ENCODE data around the gene SETBP1. TPM values are rescaled to one million over a fixed set of nuclear protein-coding genes. Genes with fewer than 3 reads are reported as not detected.

SETBP1 gene
- total and polyA plus RNA-seq, 2 of the 8 experiments (the other 6 are each of a cell fraction or from before 2014, with no cell fraction given): 2.0 to 6.5 TPM

- Histone ChIP-seq H3K9ac (replicated peaks in 1 of 4; ENCODE audit: extremely low read depth in 1 of 4, low read depth in 3 of 4, low read length in 3 of 4) (no peak overlapping the region), H3K4me3 (ENCODE audit: extremely low read depth in 1 of 4, insufficient read depth in 2 of 4, low read depth in 3 of 4, low read length in 4 of 4) (no peak overlapping the region), H3K18ac (ENCODE audit: extremely low read depth, low read length) (no peak overlapping the region), H3K27me3 (replicated peaks in 1 of 4; ENCODE audit: control insufficient read depth in 3 of 4, extremely low read depth in 1 of 4, insufficient read depth in 3 of 4, low read length in 3 of 4) (no peaks in the 10 kb centered on the region; a peak in 2 of 7 replicates), H3K56ac (replicated peaks; ENCODE audit: insufficient read length, low read depth, low read length) (no peak overlapping the region), H2AK5ac (ENCODE audit: low read depth, low read length) (no peak overlapping the region), H3K36me3 (ENCODE audit: control insufficient read depth in 2 of 4, insufficient read depth in 4 of 4, low read length in 3 of 4) (no peaks in the 10 kb centered on the region), H4K91ac (replicated peaks; ENCODE audit: insufficient read length, low read length) (no peak overlapping the region), H3K4ac (replicated peaks; ENCODE audit: insufficient read length, low read depth, low read length) (no peak overlapping the region), H3K4me1 (replicated peaks in 1 of 4; ENCODE audit: control insufficient read depth in 3 of 4, insufficient read depth in 4 of 4, low read length in 3 of 4) (peaks cover 8 to 20% (median 13%) of the 10 kb centered on the region in 4 experiments), H2BK12ac (ENCODE audit: low read depth, low read length) (no peak overlapping the region), H3K27ac (ENCODE audit: low read depth, low read length) (no peak overlapping the region), H4K20me1 (replicated peaks in 1 of 2; ENCODE audit: control insufficient read depth in 1 of 2, insufficient read depth in 2 of 2, low read length in 2 of 2) (no peaks in the 10 kb centered on the region), H3K23me2 (ENCODE audit: low read depth, low read length) (peaks cover 3% of the 10 kb centered on the region; the same call in 1 of the 2 replicates), H2BK15ac (ENCODE audit: low read length) (no peak overlapping the region), H4K8ac (ENCODE audit: extremely low read depth, insufficient read depth, low read length) (no peak overlapping the region), H2AFZ (ENCODE audit: low read length) (no peak overlapping the region), H3K4me2 (ENCODE audit: insufficient read depth in 1 of 2, low read depth in 2 of 2, low read length in 2 of 2) (no peak overlapping the region), H3K14ac (ENCODE audit: insufficient read length) (no peak overlapping the region), H2BK5ac (ENCODE audit: low read depth, low read length) (no peak overlapping the region), H3K79me1 (ENCODE audit: low read depth, low read length) (no peaks in the 10 kb centered on the region), H2BK120ac (replicated peaks; ENCODE audit: low read depth, low read length) (no peak overlapping the region), H2BK20ac (ENCODE audit: low read length) (no peak overlapping the region), H3K9me3 (ENCODE audit: insufficient read depth in 2 of 2, low read depth in 1 of 2, low read length in 1 of 2) (no peaks in the 10 kb centered on the region), H3K23ac (ENCODE audit: insufficient read length) (no peak overlapping the region), H3K79me2 (ENCODE audit: control insufficient read depth in 1 of 2, insufficient read depth in 2 of 2, low read length in 2 of 2) (no peaks in the 10 kb centered on the region), H4K5ac (ENCODE audit: insufficient read length, low read depth, low read length) (no peak overlapping the region)
- FAIRE-seq (no peak), DNase-seq (ENCODE audit: low read depth in 1 of 2, low spot score in 2 of 2) (no peak)
- ChIA-PET CTCF (ENCODE audit: partially characterized antibody) (interaction anchor here (1.2 kb wide), 1 partner anchor 465 kb away, joined by 3 read pairs; no protein-coding TSS in a partner anchor), POLR2A (ENCODE audit: partially characterized antibody) (no interaction called here)
- TF ChIP-seq POLR2A (IDR thresholded peaks at IDR 0.05; ENCODE audit: control extremely low read depth in 1 of 2, low read depth in 2 of 2, low read length in 2 of 2): no peak
- TF ChIP-seq CREB1 (IDR thresholded peaks at IDR 0.05): no peak
- no peak for TF ChIP-seq SUZ12 (IDR thresholded peaks at IDR 0.05; ENCODE audit: low read length)
- TF ChIP-seq KDM4A (IDR thresholded peaks at IDR 0.05; ENCODE audit: low read depth, low read length, severe bottlenecking): no peak
- TF ChIP-seq CEBPB (IDR thresholded peaks at IDR 0.05; ENCODE audit: low read depth, low read length): no peak
- no peak for TF ChIP-seq EZH2 (IDR thresholded peaks at IDR 0.05; ENCODE audit: low read depth, low read length, severe bottlenecking)
- TF ChIP-seq GTF2F1 (IDR thresholded peaks at IDR 0.05; ENCODE audit: borderline replicate concordance, low read depth, low read length): no peak
- TF ChIP-seq TAF7 (optimal IDR thresholded peaks at IDR 0.05; ENCODE audit: borderline replicate concordance, low read depth, low read length): no peak
- TF ChIP-seq NANOG (IDR thresholded peaks at IDR 0.05; ENCODE audit: insufficient read depth, low read depth, low read length, poor library complexity, severe bottlenecking): no peak
- TF ChIP-seq RAD21 (IDR thresholded peaks at IDR 0.05 in 1 of 2, conservative IDR thresholded peaks at IDR 0.05 in 1 of 2; ENCODE audit: low read depth in 2 of 2, low read length in 2 of 2): no peak
- no peak for TF ChIP-seq CBX5 (IDR thresholded peaks at IDR 0.05; ENCODE audit: low read depth, low read length)
- no peak for TF ChIP-seq CHD2 (IDR thresholded peaks at IDR 0.05; ENCODE audit: low read length)
- no peak for TF ChIP-seq KDM1A (IDR thresholded peaks at IDR 0.05; ENCODE audit: borderline replicate concordance, low read length)
- WGBS, 2 experiments (ENCODE audit: extremely low coverage in 1 of 2, insufficient coverage in 1 of 2, insufficient read length in 1 of 2, insufficient replicate concordance in 2 of 2, low coverage in 1 of 2, low lambda C conversion rate in 2 of 2, missing lambda C conversion rate in 1 of 2): 94% methylated on average over 1 of the region's 1 CpG; no CpG with 5 or more reads in 1 of the 2 experiments
Measured at GRCh38 chr18:44747157-44747556, 66.5 kb downstream of the SETBP1 start.

Data from H1 (cell line).